Left renal pelvis (tissue), 4 donors: ENCODE results near the gene IDI2. TPM values are rescaled to one million over a fixed set of nuclear protein-coding genes. Genes with fewer than 3 reads are reported as not detected.
"Not testable (repeated sequence)": the region's sequence is repeated elsewhere in the genome, so short reads cannot be mapped to it uniquely, and the experiment has no call there.

Source experiments
- DNase-seq, 4 donors: peaks; one replicate each; pipeline ENCODE4 v3.0.0-alpha.2; 2013; ENCODE audit warnings: low read depth in 4 of 4, low spot score in 3 of 4
- polyA plus RNA-seq, 4 donors: library from polyadenylated mRNA; unstranded; fragments of 120-200 nt; gene quantifications; one replicate each; pipeline ENCODE4 v1.2.1, GENCODE V29; 2013; ENCODE audit not compliant: insufficient read length in 4 of 4

The IDI2 gene
- polyA plus RNA-seq, 4 donors: 0.33 TPM; not detected in 3

DNA sequence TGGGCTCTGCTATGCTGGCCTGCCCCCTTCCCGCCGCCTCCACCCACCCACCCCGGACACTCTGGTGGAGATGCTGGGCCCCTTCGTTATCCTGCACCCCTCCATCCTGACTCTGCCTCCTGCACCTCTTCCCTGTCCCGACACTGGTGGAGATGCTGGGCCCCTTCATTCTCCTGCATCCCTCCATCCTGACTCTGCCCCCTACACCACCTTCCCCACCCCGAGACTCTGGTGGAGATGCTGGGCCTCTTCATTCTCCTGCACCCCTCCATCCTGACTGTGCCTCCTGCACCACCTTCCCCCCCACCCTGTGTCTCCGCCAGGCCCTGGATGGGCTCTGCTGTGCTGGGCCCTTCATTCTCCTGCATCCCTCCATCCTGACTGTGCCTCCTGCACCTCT lies 15.0 kb downstream of the IDI2 start:
- DNase-seq: no peak

DNA sequence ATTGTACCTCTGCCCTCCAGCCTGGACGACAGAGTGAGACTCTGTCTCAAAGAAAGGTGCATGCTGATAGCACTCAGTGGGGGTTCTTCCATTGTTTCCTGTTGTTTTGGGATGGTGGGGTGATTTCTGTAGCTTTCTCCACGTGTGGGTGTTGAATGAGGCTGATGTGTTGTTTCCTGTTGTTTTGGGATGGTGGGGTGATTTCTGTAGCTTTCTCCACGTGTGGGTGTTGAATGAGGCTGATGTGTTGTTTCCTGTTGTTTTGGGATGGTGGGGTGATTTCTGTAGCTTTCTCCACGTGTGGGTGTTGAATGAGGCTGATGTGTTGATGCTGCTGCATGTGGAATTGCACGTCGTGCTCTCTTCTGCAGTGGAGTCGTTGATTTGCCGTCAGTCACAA lies 15.7 kb downstream of the IDI2 start:
- DNase-seq: not testable (repeated sequence)

DNA sequence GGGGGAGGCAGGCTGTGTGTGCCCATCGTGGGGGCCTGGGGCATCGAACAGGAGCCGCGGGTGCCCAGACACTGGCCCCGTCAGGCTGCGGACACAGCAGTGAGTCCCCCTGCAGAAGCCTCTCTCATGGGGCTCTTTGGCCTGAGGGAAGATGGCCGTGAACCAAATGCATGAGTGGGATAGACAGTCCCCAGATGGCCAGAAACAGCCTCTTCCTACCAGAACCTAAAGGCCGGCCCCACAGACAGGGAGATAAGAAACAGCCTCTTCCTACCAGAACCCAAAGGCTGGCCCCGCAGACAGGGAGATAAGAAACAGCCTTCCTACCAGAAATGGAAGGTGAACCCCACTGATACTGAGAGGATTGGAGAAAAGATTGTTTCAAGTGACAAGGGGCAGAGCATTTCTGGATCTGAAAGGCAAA lies 16.6 kb downstream of the IDI2 start:
- no peak for DNase-seq

DNA sequence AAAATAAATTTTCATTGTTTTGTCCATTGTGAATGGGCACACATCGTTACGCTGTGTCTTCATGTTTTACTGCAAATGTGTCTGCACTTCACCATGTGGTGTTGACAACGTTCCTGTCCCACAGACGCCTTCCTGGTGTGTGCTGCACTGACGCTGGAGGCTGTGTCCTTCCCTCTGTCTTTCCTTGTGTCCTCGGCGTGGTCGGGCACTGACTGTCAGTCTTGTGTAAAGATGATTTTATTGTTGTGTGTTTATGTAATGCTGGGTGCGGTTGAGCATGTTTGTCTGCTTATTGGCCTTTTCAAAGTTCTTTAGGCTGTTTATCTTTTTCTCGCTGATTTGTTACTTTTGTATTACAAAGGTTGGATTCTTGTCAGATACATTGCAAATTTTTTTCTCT lies 18.1 kb downstream of the IDI2 start:
- no peak for DNase-seq

DNA sequence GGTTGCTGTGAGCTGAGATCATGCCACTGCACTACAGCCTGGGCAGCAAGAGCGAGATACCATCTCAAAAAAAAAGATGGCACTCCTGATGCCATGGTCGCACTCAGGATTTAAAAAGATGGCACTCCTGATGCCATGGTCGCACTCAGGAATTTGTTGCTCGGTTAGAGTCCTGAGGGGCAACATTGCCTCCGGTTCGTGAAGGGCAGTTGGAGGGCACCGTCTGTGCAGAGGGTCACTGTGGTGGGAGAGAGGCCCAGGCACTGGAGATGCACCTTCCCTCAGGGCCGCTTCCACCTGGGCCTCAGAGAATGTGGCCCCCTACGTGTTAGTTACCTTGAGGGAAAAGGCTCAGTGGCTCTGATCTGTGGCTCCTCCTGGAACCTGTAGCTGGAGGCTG lies 19.1 kb downstream of the IDI2 start:
- DNase-seq: no peak

DNA sequence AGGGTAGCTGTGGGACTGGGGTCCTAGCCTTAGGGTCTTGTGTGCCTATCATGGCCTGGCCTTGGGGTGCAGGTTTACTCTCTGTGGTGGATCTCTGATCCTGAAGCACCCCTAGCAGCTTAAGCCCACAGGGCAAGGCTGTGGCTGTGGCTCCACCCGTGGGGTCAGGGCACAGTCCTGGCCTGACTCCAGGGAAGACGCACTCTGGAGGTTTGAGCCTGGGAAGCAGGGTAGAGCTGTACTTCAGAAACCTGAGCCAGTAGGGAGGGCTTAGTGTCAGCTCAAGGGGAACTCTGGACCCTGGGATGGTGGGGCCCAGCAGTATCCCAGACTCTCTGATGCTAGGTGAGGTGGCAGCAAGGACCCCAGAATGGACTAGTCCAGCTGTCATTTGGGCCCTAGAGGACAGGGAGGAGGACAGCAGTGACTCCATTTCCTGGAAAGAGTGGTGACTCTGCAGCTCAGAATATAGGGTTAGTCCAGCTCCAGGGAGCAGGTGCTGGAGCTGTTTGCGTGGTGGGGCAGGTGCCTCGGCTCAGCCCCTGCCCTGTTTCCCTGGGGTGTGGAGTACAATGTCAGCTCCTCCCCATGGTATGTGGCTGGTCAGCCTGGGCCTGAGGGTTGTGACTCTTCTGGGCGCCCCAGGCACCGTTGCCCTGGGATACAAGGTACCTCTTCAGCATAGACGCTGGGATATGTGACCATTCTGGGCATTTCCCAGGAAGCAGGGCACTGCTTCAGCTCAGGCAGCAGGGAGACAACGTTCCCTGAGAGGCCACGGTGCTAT lies 21.6 kb downstream of the IDI2 start:
- no peak for DNase-seq

DNA sequence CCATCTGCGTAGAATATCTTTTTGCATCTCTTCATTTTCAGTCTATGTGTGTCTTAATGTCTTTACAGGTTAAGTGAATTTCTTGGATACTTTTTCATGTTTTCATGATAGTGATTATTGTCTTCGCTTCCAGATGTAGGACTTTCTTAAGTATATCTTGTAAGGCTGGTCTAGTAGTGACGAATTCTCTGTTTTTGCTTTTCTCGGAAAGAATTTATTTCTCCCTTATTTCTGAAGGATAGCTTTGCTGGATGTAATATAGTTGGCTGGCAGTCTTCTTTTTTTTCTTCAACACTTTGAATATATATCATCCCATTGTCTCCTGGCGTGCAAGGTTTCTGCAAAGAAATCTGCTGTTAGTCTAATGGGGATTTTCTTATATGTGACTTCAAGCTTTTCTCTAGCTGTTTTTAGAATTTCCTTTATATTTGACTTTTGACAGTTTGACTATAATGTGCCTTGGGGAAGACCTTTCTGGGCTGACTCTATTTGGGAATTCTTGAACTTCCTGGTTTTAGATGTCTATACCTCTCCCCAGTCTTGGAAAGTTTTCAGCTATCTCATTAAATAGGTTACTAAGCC lies 23.1 kb downstream of the IDI2 start:
- DNase-seq: no peak

DNA sequence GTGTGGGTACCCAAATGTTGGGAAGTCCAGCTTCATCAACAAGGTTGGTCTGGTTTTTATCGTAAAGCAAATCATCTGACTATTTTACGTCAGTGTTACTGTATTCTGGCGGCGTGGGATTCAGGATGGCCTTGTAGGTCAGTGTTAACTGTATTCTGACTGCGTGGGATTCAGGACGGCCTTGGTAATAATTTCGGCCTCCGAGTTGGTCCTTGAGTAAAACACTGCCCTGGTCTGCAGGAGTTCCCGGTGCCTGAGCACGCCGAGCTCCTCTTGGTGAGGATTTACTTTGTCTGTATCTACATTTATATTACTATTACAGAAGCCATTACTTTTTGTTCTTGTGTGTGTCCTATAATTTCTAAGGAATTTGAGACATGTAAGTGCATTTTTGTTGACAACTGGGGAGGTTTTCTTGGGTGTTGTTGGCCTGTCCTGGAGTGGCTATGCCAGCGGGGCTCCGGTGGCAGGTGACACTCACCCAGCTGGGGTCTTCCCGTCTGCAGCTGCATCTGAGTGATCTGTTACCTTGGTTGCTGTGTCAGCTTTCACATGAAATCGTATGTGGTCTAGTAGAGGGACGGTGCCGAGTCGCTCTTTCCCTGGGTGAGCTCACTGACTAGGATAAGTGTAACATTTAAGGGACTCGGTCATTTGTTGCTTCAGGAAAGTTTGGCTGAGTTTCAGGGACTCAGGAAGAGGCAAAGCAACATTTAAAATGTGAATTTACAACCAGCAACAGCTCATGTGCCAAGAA lies 28.2 kb downstream of the IDI2 start:
- DNase-seq: no peak

DNA sequence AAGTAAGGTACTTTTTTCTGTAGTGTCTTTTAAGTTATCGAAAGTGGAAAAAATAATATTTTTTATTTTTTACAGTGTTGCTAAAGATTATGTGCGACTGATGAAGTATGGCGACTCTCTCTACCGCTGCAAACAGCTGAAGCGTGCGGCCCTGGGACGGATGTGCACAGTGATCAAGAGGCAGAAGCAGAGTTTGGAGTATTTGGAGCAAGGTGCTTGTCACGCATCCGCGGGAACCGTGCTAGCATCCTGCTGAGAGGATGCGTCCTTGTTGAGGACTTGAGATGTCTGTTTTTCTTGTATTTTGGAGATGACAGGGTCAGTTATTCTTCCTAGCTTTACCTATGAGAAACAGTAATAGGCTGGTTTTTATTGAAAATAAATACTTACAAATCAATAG lies 29.6 kb downstream of the IDI2 start:
- no peak for DNase-seq

DNA sequence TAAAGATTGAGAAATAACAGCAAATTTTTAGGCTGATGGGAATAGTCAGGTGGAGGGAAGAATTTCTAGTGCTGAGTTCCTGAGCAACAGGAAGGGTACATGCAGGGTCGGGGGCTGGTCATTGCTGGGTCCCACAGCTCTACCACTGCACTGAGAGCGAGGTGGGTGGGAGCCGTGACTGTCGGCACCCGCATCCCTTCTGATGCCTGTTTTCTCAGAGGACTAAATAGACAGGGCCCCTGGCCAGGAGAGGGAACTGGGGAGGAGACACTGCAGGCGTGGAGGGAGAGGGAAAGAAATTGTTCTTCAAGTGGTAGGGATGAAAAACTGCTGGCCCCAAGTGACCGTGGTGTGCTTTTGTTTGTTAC lies 30.1 kb downstream of the IDI2 start:
- DNase-seq: no peak

DNA sequence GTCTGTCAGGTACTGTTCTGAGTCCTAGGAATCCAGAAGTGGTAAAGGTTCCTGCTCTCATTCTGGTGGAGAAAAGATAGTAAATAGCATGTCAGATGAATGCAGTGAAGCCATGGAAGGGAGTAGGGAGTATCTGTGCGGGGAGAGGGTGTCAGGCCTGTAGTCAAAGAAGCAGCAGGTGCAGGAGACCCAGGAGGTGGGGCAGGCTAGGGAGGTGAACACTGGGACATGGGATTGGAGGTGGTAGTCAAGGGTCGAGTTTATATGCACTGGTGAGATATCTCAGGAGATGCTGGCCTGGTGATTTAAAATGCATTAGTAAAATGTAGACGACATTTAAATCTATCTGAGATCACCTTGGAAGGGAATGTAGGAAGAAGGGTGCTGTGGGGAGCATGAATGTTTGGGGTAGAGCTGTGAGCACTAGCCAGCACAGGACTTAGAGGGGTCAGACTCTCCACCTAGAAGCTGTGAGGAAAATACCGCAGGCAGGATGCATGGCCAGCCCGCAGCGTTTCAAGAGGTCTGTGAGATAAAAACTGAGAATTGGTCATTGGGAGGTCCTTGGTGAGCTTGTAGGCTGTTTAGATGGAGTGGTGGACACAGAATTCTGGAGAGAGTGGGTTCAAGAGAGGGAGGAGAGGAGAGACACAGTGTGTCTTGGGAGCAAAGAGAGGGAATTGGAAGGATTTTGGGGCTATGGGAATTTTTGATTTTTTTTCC lies 30.7 kb downstream of the IDI2 start:
- DNase-seq: no peak

DNA sequence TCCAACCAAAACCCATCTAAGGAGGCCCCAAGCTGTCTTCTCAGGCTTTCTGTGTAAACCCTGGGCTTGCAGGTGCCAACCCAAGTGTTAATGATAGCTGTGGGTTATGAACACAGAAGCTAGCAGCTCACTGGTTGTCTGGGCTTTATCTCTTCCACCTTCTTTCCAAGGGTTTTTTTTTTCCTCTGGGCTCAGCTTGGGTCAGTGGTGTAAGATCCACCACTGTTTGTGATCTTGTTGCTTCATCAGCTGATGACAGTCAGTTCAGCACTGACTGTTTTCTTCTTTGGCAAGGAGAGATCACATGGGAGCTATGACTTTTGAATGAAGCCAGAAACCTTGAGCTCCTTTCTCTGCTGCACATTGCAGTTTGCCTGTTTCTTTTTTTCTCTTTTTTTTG lies 32.8 kb downstream of the IDI2 start:
- DNase-seq: no peak

DNA sequence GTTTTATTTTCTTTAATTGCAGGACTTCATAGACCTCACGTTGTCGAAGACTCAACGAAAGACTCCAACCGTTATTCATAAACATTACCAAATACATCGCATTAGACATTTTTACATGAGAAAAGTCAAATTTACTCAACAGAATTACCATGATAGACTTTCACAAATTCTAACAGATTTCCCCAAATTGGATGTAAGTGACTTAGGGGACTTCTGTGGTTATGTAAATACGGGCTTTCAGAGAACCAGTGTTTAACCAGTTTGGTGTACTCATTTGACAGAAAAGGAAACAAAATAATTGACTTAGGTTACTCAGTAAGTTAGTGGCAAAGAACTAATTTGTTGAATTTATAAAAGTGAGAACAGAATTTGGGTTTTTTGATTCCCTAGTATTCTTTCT lies 33.2 kb downstream of the IDI2 start:
- no peak for DNase-seq

DNA sequence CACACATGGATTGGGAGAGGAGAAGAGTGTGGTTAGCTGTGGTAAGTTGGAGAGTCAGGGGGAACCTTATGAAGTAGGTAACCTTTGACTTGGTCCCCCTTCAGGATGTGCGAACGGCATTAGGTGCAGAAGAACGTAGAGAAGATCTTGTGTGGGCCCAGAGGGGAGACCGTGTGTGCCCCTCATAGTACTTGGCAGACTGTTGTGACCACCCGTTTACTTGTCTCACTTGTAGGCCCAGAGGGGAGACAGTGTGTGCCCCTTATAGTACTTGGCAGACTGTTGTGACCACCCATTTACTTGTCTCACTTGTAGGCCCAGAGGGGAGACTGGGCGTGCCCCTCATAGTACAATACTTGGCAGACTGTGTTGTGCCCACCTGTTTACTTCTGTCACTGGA lies 34.9 kb downstream of the IDI2 start:
- DNase-seq: no peak

DNA sequence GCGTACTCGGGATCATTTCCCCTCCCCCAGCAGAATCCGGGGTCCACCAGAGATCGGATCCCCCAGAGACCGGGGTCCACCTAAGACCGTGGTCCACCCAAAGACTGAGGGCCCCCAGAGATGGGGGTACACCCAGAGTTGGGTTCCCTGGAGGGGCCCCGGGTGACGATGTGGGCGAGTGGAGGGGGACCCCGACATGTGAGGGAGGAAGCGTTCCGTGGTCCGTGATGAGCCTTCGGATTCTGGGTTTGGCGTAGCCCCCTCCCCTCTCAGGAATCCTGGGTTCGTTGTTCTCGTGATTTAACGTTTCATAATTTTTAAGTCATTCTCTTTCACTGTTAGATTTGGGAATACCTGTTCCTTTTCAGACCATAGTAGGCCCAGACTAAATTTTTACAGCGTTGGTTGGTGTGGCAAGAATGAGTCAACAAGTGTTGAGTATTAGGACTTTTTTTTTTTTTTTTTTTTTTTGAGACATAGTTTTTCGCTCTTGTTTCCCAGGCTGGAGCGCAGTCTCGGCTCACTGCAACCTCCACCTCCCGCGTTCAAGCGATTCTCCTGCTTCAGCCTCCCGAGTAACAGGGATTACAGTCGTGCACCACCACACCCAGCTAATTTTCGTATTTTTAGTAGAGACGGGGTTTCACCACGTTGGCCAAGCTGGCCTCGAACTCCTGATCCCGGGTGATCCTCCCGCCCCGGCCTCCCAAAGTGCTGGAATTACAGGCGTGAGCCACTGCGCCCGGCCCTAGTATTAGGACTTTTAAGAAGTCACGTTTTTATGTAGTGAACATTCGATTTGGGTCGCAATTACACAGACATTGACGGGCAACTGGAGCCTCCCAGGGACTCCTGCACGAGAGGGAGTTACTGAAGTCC lies 36.8 kb downstream of the IDI2 start:
- no peak for DNase-seq

DNA sequence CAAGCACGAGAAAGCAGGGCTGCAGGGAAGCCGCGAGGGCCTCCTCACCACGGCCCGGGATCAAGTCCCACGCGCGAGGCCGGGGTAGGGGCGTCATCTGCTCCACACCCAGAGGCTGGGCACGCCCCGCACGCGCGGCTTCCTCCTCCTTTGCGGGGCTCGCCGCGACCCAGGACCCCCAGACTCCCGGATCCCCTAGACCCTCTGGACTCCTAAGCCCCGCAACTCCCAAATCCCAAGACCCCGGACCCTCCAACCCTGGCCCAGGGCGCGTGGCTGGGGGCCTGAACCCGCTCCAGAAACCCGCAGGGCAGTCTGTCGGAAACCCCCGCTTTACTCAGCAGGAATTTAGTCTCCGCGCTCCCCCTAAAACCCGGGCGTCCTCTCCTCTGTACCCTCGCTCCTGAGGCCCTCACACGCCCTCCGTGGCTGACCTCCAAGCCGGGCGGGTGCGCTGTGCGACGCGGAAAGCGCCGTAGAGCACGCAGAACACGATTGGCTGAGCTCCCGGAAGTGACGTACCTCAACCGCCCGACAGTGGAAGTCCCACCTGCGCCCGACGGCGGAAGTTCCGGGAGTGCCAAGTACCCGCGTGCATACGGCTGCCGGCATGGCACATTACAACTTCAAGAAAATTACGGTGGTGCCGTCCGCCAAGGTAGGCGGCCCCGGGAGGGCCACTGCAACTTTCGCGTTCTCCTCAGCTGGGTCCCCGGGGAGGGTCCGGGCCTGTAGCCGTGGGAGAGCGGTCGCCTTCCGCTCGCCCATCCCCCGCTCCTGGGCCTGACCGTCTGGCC lies 37.6 kb downstream of the IDI2 start, which contains the start of gene GTPBP4:
TSS of gene GTPBP4 (plus strand) at position 565 of the 797 bp plus-strand sequence. CDS start at position 611, 46 bp downstream.
- peak; percentile 92 to 95 (median 94) for DNase-seq

DNA sequence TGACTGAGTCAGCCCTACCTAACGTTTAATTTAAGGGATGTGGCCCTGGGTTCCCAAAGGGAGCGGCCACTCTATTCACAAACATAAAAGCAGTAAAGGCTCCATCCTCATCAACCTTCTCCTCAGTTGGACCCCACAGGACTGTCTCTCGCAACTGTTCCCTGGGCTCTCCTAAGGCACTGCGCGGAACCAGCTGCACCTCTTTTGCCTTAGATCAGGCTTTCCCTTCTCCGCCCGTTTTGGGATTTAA lies 38.1 kb downstream of the IDI2 start:
- DNase-seq: no peak

DNA sequence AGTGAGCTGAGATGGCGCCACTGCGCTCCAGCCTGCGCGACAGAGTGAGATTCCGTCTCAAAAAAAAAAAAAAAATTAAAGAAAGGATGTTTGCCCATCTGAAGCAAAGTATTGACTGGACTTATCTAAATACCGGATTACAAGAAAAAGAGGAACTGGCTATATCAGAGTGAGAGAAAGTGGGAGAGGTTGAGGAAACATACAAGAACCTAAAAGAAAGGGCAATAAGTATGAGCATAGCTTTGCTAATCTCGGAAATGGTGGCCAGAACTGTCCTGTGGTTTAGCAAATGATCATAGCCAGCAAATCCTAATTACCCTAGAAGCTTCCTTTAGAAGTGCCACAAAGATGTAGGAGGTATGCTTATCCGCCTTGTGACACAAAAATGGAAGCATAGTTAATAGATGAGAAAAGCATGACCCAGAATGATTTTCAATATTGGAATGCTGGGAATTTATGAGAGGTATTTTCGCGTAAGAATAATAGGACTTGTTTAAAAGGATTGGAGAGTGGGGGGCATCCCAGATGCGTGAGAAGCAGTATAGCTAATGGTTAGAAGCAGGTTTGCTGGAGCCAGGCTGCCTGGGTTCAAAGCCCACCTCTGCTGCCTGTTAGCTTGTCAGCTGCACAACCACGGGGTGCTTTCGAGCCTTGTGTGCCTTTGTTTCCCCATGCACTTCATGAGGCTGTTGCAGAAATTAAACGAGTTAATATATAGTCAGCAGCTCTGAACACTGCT lies 38.6 kb downstream of the IDI2 start:
- DNase-seq: no peak
